HG03060 (cell line): ENCODE results near the gene IKZF1.
A peak's percentile ranks its signal among the peaks of the same experiment; 100 is the strongest.

ENCODE experiments used
- ATAC-seq: cut with Tn5 transposase; IDR thresholded peaks from one replicate; pipeline ENCODE4 v1.9.1; 2021; ENCODE audit warnings: low read depth, moderate number of reproducible peaks; ENCODE audit not compliant: unreplicated experiment

IKZF1 gene

DNA sequence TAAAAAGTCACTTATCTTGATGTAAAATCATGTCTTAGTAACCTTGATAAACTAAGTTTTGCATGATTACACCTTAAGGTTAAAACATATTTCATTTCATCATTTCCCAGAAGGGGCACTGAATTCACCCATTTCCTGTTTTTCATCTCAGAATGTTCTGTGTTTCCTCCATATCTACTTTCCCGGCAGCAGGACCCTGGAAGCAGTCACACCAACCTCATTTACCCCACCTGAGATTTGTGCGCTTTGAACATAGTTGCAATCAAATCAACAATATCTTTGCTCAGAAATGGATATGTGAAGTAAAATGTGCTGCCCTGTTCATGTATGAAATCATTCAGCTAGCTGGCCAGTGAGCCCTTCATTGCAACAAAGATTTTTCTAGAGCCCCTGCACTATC, 46.8 kb downstream of the IKZF1 start:
- no peak for ATAC-seq

DNA sequence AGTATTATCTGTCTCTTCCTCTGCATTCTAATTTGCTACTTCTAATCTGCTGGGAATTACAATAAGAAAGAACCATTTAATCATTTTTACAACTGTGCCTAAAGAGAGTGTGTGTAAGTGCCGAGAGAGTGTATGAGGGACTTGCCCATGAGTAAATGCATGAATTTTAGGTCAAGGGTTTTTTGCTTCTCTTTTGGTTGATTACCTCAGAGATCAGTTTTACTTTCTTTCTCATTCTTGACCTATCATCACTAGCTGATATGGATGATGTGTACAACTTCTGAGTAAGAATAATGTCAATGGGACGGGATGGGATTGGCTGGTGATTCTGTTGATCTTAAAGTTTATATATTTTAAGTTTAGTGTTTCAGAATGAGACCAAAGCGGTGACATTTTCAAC, 47.8 kb downstream of the IKZF1 start:
- ATAC-seq = peak; percentile 78

DNA sequence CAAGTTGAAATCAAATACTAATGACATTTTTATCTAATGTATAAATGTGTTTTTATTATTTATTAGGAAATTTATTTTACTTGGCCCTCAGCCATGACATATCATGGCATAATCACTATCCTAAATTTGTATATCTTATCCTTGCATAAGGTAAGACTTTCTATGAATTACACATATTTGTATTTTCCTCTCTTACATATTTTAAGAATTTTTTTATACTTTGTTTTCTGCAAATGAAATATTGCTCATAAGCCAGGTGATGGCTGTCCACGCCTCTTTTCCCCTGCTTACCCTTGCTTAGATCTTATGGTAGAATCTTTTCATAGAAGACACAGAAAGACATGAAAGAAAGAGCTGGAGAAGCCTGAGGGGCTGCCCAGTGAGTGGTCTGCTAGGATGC, 48.2 kb downstream of the IKZF1 start:
- ATAC-seq = no peak

DNA sequence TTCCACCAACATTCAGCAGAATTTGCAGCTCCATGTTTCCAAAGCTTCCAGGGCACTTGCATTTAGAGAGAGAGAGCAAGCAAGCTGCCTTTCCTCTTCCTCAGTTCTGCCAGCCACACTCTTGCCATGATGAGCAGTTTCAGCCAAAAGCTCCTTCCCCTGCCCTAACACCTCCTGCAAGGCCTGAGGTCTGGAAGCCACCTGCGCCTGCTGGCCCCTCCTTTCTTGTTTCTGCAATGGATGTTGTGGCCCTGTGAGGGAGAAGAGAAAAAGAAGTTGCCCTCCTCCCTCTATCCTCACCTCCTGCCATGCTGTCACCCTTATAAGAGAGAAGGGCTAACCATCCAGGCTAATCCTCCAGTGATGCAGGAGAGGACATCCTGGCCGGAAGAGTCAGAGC, 48.7 kb downstream of the IKZF1 start:
- no peak for ATAC-seq

DNA sequence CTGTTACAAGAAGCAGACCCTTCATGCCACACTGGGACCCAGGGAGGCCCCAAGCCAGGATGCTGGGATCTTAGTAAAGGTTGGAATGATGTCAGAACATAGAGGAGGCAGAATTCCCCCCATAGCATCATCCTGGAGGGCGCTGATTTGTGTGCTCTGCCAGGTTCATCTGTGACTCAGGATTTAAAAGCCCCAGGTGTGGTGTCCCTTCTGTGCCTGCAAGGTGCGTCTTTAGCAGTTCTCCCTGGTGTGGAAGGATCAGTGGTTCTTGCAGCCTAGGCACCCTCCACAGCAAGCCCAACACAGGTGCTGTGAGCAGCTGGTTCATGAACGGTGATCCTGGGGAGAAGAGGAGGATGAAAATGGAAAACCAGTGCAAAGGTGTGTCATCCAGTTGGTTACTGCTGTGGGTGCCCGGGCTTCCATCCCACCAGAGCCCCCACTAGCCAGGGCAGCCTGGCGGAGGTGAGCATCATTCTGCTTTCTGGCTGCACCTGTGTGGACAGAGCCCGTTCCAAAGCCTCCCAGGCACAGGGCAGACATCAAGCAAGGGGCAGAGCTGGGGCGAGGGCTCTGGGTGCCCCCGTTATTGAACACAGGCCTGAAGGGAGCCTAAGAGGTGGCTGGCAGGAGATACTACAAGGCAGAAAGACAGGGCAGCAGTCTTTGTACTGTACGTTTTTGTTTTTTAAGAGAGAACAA, 49.5 kb downstream of the IKZF1 start:
- no peak for ATAC-seq

DNA sequence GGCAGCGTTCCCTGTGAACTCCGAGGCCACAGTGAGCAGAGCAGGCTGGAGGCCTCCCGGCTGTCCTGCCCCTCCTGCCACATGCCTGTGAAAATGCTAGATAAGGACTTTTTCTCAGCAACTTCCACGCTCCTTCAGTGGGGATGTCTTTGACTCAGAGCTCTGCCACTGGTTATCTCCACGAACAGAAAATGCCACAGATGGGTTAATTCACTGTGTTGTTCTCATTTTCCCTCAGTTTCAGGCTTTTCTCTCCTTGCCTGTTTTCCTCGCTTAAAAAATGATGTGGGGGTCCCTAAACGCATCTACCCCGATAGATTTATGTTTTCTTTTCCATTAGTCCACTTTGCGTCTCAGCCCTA, 51.3 kb downstream of the IKZF1 start:
- ATAC-seq = no peak

DNA sequence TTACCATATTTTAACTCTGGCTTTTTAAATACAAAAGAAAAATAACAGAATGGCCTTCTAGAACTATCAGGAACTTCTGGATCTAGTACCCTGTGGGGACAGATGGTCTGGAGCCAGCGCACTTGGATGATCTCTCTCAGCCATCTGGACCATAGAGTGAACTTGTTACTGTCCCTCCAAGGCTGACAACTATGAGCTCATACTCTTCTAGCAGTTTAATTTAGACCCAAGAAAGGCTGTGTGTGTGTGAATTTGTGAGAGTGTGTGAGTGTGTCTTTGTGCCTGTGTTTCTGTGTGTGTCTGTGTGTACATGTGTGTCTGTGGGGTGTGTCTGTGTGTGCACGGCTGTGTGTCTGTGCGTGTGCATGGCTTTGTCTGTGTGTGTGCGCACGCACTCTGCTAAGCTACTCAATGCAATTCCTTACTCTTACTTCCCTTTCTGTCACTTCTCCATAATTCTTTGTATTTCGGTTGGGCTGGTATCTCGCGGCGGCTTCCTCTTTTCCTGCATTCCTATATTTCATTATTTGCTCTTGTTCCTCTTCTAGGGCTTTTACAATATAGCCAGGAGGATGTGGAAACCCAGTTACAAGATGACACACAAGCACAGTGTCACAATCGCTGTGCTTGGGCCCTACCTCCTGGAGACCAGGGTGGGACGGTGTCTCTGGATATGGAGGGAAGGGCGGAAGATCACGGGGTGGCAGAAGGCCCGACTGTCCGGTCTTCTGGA, 51.9 kb downstream of the IKZF1 start:
- no peak for ATAC-seq

DNA sequence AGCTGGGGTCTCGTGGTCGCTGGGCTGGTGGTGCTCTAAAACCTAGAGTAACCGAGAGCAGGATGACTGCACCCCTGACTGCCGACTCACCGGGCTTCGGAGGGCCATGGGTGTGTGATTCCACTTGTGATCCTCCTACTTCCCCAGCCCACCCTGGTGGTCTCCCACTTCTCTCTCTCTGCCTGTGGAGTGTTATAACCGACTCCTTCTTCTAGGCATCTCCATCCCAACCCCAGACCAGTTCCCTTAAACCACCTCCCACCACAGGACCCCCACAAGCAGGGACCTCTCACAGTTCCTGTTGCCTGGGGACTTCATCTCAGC, 52.4 kb downstream of the IKZF1 start:
- ATAC-seq = no peak

DNA sequence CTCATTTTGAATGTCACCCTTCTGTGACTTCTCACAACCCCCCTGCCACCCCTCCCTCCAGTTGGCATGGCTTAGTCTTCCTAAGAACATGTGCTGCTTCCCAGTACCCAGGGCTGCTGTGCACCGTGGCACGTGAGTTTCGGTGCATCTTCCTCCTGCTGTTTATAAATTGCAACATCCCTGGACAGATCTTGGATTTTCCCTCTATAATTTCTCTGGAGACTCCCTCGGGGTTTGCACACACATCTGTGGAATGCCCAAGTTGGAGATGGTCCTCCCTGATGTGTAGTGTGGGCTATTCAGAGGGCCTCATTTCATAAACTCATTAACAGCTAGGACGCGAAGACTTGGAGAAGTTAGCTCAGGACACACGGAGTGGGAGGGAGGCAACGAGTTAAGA, 52.9 kb downstream of the IKZF1 start:
- no peak for ATAC-seq

DNA sequence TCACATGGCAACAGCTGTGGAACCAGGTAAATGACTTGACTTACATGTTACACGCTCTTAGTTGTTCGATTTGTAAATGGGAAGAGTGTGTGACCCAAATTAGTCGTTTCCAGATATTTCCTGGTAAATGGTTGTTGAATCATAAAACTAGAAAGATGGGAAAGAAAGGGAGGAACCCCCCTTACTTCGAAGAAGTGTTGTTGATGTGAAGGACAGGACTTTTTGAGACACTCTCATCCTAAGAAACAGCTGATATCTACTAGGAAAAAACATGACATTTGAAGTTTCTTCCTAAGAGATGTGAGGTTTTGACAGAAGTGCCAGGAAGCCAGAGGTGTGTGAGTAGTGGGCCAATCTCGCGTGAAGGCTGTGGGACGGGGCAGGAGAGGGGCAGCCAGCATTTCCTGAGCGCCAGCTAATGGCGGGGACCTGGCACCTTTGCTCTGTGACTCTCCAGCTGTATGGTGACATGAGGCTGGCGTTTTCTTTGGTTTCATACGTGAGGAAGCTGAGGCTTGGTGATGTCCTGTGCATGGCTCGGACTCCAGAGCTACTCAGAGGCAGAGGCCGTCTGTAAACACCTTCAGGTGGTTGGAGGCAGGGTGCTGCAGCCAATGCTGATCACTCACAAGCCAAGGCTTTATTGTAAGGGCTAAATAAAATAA, 53.7 kb downstream of the IKZF1 start:
- ATAC-seq = no peak

DNA sequence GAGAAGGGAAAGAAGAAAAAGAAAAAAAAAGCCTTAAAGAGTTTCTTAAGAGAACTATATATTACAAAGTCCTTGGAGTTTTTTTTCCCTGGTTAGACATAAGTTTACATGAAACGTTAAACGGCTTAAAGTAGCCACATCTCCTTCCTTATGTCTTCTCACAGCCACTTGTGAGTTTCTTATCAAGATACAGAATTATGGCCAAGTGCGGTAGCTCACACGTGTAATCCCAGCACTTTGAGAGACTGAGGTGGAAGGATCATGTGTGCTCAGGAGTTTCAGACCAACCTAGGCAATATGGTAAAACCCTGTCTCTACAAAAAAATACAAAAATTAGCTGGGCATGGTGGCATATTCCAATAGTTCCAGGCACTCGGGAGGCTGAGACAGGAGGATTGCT, 54.3 kb downstream of the IKZF1 start:
- no peak for ATAC-seq

DNA sequence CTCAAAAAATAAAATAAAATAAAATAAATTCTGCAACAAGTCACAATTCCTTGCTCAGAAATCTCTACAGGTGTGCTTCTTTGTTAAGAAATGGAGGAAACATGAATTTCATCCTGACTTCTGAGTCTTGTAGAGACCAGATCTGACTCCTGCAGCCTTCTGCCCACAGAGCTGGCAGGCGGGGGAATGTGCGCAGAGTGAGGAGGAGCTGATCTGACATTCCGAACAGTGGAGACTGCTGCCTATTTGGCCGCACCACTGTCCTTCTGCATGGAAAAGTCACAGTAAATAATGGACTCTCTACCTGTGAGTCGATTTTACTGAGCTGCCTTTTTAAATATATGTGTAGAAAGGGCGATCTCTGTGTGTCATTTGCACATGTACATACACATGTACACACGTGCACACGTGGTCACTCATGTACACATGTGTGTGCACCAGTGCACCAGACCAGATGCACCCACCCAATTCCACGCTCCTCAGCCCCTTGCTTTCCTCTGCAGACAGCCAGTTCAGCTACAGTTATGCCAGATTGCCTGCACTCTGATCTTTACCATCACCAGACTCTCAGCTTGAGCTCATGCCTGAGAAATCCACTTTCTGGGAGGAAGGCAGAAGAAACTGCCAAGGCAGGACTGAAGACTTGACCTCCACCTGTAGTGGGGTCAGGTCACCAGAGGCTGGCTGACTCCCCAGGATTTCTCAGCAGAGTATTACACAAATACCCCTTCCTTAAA, 54.9 kb downstream of the IKZF1 start:
- no peak for ATAC-seq

DNA sequence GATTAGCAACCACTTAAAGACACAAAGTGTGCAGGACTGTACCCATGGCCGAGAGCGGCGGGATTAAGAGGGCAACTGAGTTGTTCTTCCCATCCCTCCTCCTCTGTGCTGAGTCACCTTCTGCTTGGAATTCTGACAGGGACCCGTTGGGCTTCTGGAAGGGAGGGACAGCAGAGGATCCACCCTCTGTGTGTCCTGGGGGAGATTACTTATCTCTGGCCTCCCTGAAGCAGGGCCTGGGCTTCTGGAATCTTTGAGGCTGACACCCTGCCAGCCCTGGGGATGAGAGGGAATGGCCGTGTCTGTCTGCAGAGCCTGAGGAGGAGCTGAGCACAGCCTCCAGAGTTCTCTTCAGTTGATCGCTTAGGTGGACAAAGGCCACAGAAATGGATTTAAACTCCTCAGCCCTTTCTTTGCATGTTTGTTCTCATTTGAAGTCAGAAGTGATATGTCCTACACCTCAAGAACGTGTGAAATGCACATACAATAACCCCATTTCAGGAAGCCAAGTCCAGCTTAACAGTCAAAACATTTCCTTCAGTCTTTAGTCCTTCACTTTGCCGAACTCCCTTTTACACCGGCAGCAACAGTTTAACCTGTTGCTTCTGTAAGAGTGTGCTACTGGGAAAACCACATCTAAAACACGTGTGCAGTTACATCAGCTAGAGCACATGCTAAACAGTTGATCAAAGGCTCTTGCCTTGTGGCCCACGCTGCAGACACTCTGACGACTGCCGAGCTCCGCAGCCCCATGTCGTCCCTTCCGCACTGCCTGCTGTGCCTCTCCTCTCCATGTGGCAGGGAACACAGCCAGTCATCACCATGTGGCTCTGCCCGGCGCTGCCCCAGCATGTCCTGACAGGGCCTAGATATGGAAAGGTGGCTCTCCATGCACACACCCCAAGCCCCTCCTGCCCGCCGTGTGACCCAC, 55.7 kb downstream of the IKZF1 start:
- no peak for ATAC-seq

DNA sequence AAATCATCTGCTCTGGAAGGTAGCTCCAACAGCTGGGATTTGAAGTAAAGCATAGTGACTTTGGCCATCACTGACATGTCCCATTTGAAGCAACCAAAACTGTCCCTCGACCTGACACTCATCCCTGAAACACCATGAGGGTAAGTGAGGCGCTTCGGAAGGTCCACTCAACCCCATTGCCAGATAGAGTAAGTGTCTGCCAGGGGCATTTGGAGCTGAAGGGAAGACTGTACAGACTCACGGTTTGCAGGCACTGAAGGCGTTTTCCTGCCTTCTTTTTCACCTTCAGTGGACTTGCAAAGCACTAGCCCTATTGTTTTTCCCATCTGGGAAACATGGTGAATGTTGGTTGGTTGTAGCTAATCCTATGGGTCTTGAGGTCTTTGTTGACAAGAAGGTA, 57.6 kb downstream of the IKZF1 start:
- ATAC-seq = no peak

DNA sequence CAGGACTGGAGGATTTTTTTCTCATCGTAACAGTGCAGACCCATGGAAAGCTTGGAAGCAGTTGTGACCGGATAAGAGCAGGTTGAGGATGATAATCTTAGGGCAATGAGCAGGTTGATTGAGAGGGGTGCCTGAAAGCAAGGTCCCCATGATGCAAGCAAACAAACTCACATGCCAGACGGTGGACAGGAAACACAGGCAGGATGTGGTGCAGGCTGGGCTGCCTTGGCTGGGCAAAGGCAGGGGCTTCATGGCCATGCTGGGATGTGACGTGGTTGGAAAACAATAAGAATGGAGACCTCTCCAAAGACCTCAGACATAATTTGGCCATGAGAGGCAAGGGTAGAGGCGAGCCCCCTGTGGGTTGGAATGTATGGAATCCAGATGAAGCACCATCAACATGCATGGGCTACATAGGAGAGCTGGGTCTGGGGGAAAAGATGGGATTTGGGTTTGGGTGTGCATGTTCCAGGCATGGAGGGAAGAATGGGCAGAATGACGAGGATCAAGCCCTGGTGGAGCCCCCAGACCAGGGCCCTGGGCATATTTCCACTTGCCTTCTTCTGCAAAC, 58.3 kb downstream of the IKZF1 start:
- ATAC-seq = no peak

DNA sequence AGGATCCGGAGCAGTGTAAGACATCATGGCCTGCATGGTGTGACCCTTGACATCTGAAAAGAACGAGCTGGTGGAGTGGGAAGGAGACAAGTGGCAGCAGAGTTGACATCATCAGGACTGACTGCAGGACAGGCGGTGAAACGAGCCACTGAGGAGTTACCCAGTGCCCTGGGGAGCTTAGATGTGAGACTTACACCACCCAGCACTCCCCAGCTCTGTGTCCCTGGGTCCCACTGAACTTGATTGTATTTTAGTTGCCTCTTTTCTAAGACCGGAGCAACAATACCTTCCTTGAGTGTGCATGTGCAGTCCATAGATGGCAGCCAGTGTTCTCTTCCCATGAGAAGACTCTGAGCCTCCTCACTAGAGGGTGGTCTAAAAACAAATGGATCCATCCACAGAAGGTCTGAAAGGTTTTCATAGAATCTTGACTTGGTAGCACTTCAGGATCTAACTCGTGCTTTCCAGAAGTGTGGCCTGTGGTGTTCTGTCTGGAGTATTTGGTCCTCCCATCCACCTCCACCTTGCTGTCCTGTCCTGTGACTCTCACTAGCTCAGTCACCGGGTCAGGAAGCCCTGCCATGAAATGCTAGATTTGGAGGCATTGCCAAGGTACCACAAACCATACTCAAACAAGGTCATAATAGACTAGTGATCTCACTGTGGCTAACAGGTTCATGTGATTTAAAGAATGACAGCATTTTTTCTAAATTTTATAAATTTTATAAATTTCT, 59.0 kb downstream of the IKZF1 start:
- ATAC-seq = no peak

DNA sequence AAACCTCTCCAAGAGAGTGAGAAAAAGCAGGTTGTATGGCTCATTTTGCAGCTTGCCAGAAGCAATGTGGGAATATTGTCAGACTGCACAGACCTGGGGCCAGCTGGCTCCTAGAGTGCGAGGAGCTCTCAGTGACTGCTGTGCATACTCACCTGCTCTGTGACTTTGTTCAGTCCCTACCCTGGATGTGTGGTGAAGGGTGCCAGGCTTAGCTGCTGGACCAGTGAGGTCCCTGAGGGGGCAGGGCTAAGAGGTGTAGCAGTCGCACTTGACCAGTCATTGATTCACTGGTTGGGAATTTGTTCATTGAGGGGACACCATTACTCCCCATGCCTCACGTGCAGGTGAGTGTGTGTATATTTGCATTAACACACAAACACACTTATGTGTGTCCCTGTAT, 60.1 kb downstream of the IKZF1 start:
- no peak for ATAC-seq

DNA sequence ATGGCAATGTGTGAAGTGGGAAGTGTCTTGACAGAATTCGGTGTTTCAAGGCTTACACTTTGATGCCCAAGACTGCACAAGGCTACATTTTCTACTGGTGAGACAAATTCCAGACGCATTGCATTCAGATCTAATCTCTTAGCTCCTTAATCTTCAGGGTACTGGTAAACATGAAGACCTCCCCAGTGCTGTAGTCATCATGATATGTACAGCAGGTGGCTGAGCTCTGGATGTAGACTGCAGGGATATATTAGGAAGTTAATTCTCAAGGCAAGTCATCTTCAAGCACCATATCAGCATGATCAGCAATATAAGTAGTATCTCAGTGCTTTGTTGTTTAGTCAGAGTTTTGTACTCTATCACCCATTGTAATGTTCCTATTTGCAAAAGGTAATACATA, 61.8 kb downstream of the IKZF1 start:
- ATAC-seq = no peak

DNA sequence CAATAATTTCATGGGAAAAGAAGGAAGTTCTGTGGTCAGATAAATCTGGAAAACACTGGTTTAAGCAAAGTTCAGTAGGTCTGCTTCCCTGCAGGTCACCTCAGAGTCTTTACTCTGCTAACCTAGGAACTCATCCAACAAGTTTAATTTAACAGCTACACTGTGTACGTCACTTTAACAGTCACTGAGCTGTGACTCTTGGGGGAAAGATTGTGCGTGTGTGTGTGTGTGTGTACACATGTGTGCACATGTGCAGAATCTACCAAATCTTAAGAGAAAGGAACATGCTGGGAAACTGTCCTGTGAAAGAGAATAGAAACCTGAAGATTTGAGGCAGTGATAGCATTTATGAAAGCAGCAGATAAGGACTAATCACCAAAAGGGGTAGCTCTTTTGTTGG, 62.6 kb downstream of the IKZF1 start:
- no peak for ATAC-seq
